Fibroblast of pulmonary artery (primary cell): ENCODE measurements around the gene WDR20.

Experiments
- DNase-seq: peaks from one replicate; pipeline ENCODE4 v3.0.0-alpha.2; 2010; ENCODE audit warnings: low read depth
- H3K4me3 ChIP-seq: replicated peaks from 2 replicates; pipeline ENCODE4 v1.5.1; 2011; ENCODE audit warnings: low read depth, mild to moderate bottlenecking, control low read depth, low read length, moderate library complexity
- CTCF ChIP-seq: IDR thresholded peaks from 2 replicates; pipeline ENCODE4 v1.5.1; 2011; ENCODE audit warnings: mild to moderate bottlenecking, control low read depth, low read length, inconsistent platforms; ENCODE audit errors: missing control alignments

The WDR20 gene

GRCh38 chr14:102177161-102177560, 37.5 kb downstream of the WDR20 start:
- TF ChIP-seq CTCF: no peak
- no peak for DNase-seq
- H3K4me3 ChIP-seq: no peak overlapping the region

GRCh38 chr14:102178806-102179205, 39.1 kb downstream of the WDR20 start:
- DNase-seq: no peak
- no peak for TF ChIP-seq CTCF
- H3K4me3 ChIP-seq: no peak overlapping the region

- no peak for DNase-seq
- TF ChIP-seq CTCF: no peak
These were observed 40.7 kb downstream of the WDR20 start for GRCh38 chr14:102180248-102180998.

GRCh38 chr14:102181187-102181586, 41.5 kb downstream of the WDR20 start:
- no peak overlapping the region for H3K4me3 ChIP-seq
- no peak for TF ChIP-seq CTCF
- no peak for DNase-seq

More at GRCh38 chr14:102180248-102180998, 40.7 kb downstream of the WDR20 start:
- no peak overlapping the region for H3K4me3 ChIP-seq

GRCh38 chr14:102182190-102182589, 42.5 kb downstream of the WDR20 start:
- no peak overlapping the region for H3K4me3 ChIP-seq
- TF ChIP-seq CTCF: no peak
- DNase-seq: peak; percentile 40

GRCh38 chr14:102182936-102183619, 43.4 kb downstream of the WDR20 start:
- DNase-seq: no peak
- no peak for TF ChIP-seq CTCF
- no peak overlapping the region for H3K4me3 ChIP-seq
